TTC549 (cell line): ENCODE measurements around the gene CCDC183.
"Not testable (repeated sequence)": the region's sequence is repeated elsewhere in the genome, so short reads cannot be mapped to it uniquely, and the experiment has no call there.

Source experiments
- FAIRE-seq: peaks from 2 replicates; lab custom pipeline; 2012; peaks lifted over from hg19 to GRCh38; lab: Jason Lieb, UNC

CCDC183 gene

GRCh38 chr9:136839229-136840139 is 43.3 kb downstream of the CCDC183 start:
- no peak for FAIRE-seq

- no peak for FAIRE-seq
These were observed 44.2 kb downstream of the CCDC183 start for GRCh38 chr9:136840140-136840876.

GRCh38 chr9:136840877-136841645 is 44.9 kb downstream of the CCDC183 start:
- FAIRE-seq: no peak

GRCh38 chr9:136841646-136842379 is 45.7 kb downstream of the CCDC183 start:
- FAIRE-seq: not testable (repeated sequence)

- FAIRE-seq: not testable (repeated sequence)
These were observed 46.3 kb downstream of the CCDC183 start, which contains the start of gene AJM1 for GRCh38 chr9:136842380-136842948. Gene AJM1, plus strand, starts transcription at chr9:136842478. Its CDS starts 1,937 bp downstream, at chr9:136844415.

GRCh38 chr9:136843159-136843800 is 47.1 kb downstream of the CCDC183 start:
- not testable (repeated sequence) for FAIRE-seq

GRCh38 chr9:136843801-136844740 is 47.9 kb downstream of the CCDC183 start:
- not testable (repeated sequence) for FAIRE-seq

GRCh38 chr9:136844761-136845464 is 48.8 kb downstream of the CCDC183 start:
- no peak for FAIRE-seq

GRCh38 chr9:136845465-136846260 is 49.5 kb downstream of the CCDC183 start:
- no peak for FAIRE-seq

- FAIRE-seq: no peak
These were observed 50.4 kb downstream of the CCDC183 start for GRCh38 chr9:136846376-136847087.

GRCh38 chr9:136847088-136847825 is 51.1 kb downstream of the CCDC183 start:
- FAIRE-seq: no peak

GRCh38 chr9:136847826-136848392 is 51.8 kb downstream of the CCDC183 start:
- FAIRE-seq: no peak

GRCh38 chr9:136848393-136849037 is 52.4 kb downstream of the CCDC183 start:
- FAIRE-seq: no peak

GRCh38 chr9:136849038-136849959 is 53.2 kb downstream of the CCDC183 start, which contains the start of gene PHPT1:
Gene PHPT1, plus strand, starts transcription at chr9:136849409. Its CDS starts 22 bp downstream, at chr9:136849431.
- peak; percentile 95 for FAIRE-seq
